Measurements from ENCODE around the gene GBF1.

DNA sequence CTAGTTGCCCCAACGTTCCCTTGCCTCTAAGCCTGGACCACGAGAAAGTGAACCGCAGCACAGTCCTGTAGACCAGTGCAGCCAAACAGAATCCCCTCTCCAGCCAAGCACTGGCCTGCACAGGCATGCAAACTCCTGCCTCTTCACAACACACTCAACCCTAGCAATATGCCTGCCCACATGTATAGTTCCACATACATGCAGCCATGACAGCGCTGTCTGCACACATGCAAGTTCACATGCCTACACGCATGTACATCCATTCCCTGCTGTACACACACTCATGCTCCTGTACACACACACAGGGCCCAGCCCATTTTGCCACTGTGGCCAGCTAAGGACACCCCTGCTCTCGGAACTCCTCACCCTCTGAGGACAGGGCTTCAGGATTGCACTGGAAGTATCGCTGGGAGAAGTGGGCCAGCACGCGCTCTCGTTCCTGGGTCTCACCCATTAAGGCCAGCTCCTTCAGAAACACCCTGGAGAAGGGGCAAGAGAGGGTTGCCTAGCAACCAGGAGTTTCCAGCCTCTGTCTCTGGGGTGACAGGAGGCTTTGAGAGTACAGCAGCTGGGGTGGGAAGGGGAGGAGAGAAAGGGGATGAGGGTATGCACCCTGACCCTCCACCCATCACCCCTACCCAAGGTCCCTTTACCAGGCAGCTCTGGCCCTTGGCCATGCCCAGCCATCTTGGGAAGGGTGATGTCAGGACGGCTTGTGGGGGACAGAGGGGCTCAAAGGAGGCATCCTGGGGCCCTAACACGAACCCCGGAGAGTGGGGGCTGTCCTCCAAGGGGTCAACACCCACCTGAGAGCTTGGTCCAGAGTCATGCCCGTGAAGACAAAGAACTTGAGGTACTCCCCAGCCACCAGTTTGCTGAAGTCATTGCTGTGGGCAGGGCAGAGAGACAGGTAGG, 166.3 kb downstream of the GBF1 start:
- TF ChIP-seq, protein P1, sequence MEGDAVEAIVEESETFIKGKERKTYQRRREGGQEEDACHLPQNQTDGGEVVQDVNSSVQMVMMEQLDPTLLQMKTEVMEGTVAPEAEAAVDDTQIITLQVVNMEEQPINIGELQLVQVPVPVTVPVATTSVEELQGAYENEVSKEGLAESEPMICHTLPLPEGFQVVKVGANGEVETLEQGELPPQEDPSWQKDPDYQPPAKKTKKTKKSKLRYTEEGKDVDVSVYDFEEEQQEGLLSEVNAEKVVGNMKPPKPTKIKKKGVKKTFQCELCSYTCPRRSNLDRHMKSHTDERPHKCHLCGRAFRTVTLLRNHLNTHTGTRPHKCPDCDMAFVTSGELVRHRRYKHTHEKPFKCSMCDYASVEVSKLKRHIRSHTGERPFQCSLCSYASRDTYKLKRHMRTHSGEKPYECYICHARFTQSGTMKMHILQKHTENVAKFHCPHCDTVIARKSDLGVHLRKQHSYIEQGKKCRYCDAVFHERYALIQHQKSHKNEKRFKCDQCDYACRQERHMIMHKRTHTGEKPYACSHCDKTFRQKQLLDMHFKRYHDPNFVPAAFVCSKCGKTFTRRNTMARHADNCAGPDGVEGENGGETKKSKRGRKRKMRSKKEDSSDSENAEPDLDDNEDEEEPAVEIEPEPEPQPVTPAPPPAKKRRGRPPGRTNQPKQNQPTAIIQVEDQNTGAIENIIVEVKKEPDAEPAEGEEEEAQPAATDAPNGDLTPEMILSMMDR (IDR thresholded peaks at IDR 0.05): no peak
- no peak for TF ChIP-seq JUND (IDR thresholded peaks at IDR 0.05)
- no peak for TF ChIP-seq RFX5 (IDR thresholded peaks at IDR 0.05; ENCODE audit: low read length)
- no peak for TF ChIP-seq MXI1 (IDR thresholded peaks at IDR 0.05; ENCODE audit: low read depth, low read length)
- TF ChIP-seq, protein P2, sequence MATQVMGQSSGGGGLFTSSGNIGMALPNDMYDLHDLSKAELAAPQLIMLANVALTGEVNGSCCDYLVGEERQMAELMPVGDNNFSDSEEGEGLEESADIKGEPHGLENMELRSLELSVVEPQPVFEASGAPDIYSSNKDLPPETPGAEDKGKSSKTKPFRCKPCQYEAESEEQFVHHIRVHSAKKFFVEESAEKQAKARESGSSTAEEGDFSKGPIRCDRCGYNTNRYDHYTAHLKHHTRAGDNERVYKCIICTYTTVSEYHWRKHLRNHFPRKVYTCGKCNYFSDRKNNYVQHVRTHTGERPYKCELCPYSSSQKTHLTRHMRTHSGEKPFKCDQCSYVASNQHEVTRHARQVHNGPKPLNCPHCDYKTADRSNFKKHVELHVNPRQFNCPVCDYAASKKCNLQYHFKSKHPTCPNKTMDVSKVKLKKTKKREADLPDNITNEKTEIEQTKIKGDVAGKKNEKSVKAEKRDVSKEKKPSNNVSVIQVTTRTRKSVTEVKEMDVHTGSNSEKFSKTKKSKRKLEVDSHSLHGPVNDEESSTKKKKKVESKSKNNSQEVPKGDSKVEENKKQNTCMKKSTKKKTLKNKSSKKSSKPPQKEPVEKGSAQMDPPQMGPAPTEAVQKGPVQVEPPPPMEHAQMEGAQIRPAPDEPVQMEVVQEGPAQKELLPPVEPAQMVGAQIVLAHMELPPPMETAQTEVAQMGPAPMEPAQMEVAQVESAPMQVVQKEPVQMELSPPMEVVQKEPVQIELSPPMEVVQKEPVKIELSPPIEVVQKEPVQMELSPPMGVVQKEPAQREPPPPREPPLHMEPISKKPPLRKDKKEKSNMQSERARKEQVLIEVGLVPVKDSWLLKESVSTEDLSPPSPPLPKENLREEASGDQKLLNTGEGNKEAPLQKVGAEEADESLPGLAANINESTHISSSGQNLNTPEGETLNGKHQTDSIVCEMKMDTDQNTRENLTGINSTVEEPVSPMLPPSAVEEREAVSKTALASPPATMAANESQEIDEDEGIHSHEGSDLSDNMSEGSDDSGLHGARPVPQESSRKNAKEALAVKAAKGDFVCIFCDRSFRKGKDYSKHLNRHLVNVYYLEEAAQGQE (IDR thresholded peaks at IDR 0.05; ENCODE audit: low read depth, low read length): no peak
- TF ChIP-seq TAF1 (IDR thresholded peaks at IDR 0.05; ENCODE audit: borderline replicate concordance, low read depth, low read length): no peak
- TF ChIP-seq YY1 (IDR thresholded peaks at IDR 0.05; ENCODE audit: low read depth): no peak
- no peak for TF ChIP-seq EP300 (IDR thresholded peaks at IDR 0.05; ENCODE audit: borderline replicate concordance in 1 of 2, low read depth in 1 of 2, low read length in 1 of 2)
- no peak for TF ChIP-seq EZH2phosphoT487 (IDR thresholded peaks at IDR 0.05; ENCODE audit: borderline replicate concordance, low read depth)
- TF ChIP-seq SMC3 (IDR thresholded peaks at IDR 0.05; ENCODE audit: low read depth, low read length): no peak
- TF ChIP-seq POLR2AphosphoS5 (IDR thresholded peaks at IDR 0.05; ENCODE audit: low read depth, low read length): no peak
- TF ChIP-seq RAD21 (IDR thresholded peaks at IDR 0.05; ENCODE audit: low read length): no peak
- no peak for TF ChIP-seq NRF1 (IDR thresholded peaks at IDR 0.05; ENCODE audit: low read depth, low read length)
